Prostate gland (tissue), 2 donors: ENCODE data around the gene OR51G1. TPM values are rescaled to one million over a fixed set of nuclear protein-coding genes. Genes with fewer than 3 reads are reported as not detected.

Experiments
- DNase-seq: peaks from one replicate; pipeline ENCODE4 v3.0.0-alpha.2; 2019; ENCODE audit warnings: low spot score
- H3K27ac ChIP-seq, 2 donors: fragments of 200-600 bp; sonication (generic); 2 replicates each; pipeline ENCODE4 v1.5.1; 2017 to 2019
- H3K27me3 ChIP-seq: fragments of 200-600 bp; sonication (generic); replicated peaks from 2 replicates; pipeline ENCODE4 v1.5.1; 2019; ENCODE audit not compliant: insufficient read depth
- H3K36me3 ChIP-seq, 2 donors: fragments of 200-600 bp; sonication (generic); 1 replicate in 1 of 2; 2 replicates in 1 of 2; pipeline versions ENCODE4 v1.5.1 to v1.8.1; 2017 to 2019
- H3K4me1 ChIP-seq: fragments of 200-600 bp; sonication (generic); replicated peaks from 2 replicates; pipeline ENCODE4 v1.5.1; 2019
- H3K4me3 ChIP-seq, 2 donors: fragments of 200-600 bp; sonication (generic); 2 replicates each; pipeline ENCODE4 v1.5.1; 2017 to 2019
- H3K9me3 ChIP-seq: fragments of 200-600 bp; sonication (generic); 2 replicates; pipeline ENCODE4 v1.5.1; 2017
- POLR2A ChIP-seq: fragments of 450-650 bp; IDR thresholded peaks from one replicate; pipeline ENCODE4 v1.6.1; 2016; ENCODE audit warnings: antibody characterized with exemption, mild to moderate bottlenecking
- POLR2AphosphoS5 ChIP-seq: sonication (generic); formaldehyde crosslinking; IDR thresholded peaks from one replicate; pipeline ENCODE4 v1.6.1; 2017; ENCODE audit warnings: antibody characterized with exemption
- WGBS: methylation state at CpG from one replicate; pipeline ENCODE4 v1.1.5; 2018; 5-methylcytosine and 5-hydroxymethylcytosine counted together
- intact Hi-C: fragments of 100-400 bp; cut with DNase I; formaldehyde crosslinking; loops from one replicate; pipeline ENCODE4 v1.14.2; 2022
- total RNA-seq, 2 donors: library from RNA; depleted of rRNA; stranded (reverse); fragments of >200 nt; gene quantifications; one replicate each; pipeline ENCODE4 v1.1.0, GENCODE V29; 2016
- TF ChIP-seq, protein P1 (sequence below), 4 experiments: fragments of 200-600 bp in 2 of 4; fragments of 450-650 bp in 2 of 4; sonication (generic) in 2 of 4; IDR thresholded peaks; 1 replicate in 3 of 4; 2 replicates in 1 of 4; pipeline ENCODE4 v1.5.1; 2016 to 2019; ENCODE audit warnings: antibody characterized with exemption in 4 of 4, mild to moderate bottlenecking in 2 of 4, moderate library complexity in 2 of 4

The OR51G1 gene
- total RNA-seq, 2 donors from 2014 or later = not detected

DNA sequence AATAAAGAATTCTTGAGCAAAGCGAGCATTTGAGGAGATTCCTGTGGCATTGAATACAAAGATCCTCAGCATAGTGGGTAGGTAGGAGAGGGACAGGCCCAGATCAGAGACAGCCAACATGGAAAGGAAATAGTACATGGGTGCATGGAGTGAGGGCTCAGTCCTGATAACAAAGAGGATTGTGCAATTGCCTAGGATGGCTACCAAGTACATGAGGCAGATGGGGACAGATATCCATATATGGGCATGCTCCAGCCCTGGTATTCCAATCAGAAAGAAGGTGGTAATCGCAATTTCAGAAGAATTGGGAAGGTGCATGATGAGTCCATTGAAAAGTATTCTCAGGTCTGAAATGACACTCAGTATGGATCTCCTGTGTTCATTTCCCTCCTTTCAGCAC lies 33.9 kb downstream of the OR51G1 start:
- Histone ChIP-seq H3K4me1 (no peaks in the 10 kb centered on the region), H3K36me3 (no peaks in the 10 kb centered on the region), H3K27me3 (no peaks in the 10 kb centered on the region), H3K4me3 (no peak overlapping the region), H3K27ac (no peak overlapping the region), H3K9me3 (no peaks in the 10 kb centered on the region)
- no peak for DNase-seq
- intact Hi-C loops = no loop called here
- TF ChIP-seq, protein P1, sequence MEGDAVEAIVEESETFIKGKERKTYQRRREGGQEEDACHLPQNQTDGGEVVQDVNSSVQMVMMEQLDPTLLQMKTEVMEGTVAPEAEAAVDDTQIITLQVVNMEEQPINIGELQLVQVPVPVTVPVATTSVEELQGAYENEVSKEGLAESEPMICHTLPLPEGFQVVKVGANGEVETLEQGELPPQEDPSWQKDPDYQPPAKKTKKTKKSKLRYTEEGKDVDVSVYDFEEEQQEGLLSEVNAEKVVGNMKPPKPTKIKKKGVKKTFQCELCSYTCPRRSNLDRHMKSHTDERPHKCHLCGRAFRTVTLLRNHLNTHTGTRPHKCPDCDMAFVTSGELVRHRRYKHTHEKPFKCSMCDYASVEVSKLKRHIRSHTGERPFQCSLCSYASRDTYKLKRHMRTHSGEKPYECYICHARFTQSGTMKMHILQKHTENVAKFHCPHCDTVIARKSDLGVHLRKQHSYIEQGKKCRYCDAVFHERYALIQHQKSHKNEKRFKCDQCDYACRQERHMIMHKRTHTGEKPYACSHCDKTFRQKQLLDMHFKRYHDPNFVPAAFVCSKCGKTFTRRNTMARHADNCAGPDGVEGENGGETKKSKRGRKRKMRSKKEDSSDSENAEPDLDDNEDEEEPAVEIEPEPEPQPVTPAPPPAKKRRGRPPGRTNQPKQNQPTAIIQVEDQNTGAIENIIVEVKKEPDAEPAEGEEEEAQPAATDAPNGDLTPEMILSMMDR (IDR thresholded peaks at IDR 0.05) = no peak
- TF ChIP-seq POLR2AphosphoS5 (no peak), POLR2A (no peak)
- WGBS = 90% methylated on average over 2 of the region's 2 CpGs

DNA sequence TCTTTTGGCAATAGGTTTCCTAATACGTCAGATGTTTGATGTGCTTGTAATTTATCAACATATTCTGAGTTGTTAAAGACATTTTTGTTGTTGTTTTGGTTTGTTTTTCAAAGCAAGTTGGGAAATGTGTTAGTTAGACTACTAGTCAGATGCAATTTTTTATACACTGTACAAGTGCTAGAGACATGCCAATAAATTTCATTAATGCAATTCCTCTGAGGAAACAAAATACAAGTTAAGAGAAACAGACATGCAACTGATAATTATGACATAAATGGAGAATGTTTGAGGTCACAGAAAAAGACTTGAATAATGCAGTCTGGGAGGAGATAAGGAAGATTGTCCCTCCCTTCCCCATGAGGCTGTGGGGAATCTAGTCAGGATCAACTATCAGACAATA lies 36.5 kb downstream of the OR51G1 start:
- no peak overlapping the region for H3K27ac ChIP-seq
- no peaks in the 10 kb centered on the region for H3K36me3 ChIP-seq
- no peak for DNase-seq
- H3K4me1 ChIP-seq = no peaks in the 10 kb centered on the region
- H3K9me3 ChIP-seq = no peaks in the 10 kb centered on the region
- 0% methylated on average over 1 of the region's 1 CpG for WGBS
- intact Hi-C loops = no loop called here
- H3K4me3 ChIP-seq = no peak overlapping the region
- no peaks in the 10 kb centered on the region for H3K27me3 ChIP-seq
- TF ChIP-seq, protein P1 (IDR thresholded peaks at IDR 0.05) = no peak
- no peak for TF ChIP-seq POLR2A
- TF ChIP-seq POLR2AphosphoS5 = no peak

- Histone ChIP-seq H3K27ac (no peak overlapping the region), H3K27me3 (no peaks in the 10 kb centered on the region), H3K4me3 (no peak overlapping the region), H3K36me3 (no peaks in the 10 kb centered on the region), H3K9me3 (no peaks in the 10 kb centered on the region), H3K4me1 (no peaks in the 10 kb centered on the region)
- intact Hi-C loops = no loop called here
- TF ChIP-seq, protein P1 (IDR thresholded peaks at IDR 0.05) = no peak
- TF ChIP-seq POLR2AphosphoS5 = no peak
- TF ChIP-seq POLR2A = no peak
- DNase-seq = no peak
- 36% methylated on average over 3 of the region's 3 CpGs for WGBS
Observed at GRCh38 chr11:4886186-4886585, 38.0 kb downstream of the OR51G1 start.

DNA sequence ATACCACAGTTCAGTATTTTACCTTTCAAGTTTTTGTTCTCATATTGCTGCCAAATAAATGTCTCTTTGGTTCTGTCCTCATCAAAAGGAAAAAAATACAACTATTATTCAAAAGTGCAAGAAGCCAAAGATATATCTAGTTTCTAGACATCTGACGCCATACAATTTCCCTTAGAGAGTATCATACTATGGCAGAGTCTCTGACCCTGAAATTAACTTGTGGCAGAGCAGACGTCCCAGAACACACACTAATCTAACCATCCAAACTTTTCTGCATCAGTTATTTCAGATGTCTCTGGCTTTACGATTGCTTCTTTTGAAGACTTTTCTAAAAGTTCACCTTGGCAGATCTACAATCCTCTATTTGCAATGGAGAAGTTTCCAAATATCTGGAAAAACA lies 39.8 kb downstream of the OR51G1 start:
- no peaks in the 10 kb centered on the region for H3K9me3 ChIP-seq
- WGBS = 49% methylated on average over 3 of the region's 3 CpGs
- H3K4me1 ChIP-seq = no peaks in the 10 kb centered on the region
- no peaks in the 10 kb centered on the region for H3K27me3 ChIP-seq
- H3K36me3 ChIP-seq = no peaks in the 10 kb centered on the region
- H3K27ac ChIP-seq = no peak overlapping the region
- intact Hi-C loops = no loop called here
- no peak for DNase-seq
- TF ChIP-seq POLR2AphosphoS5 (no peak), POLR2A (no peak)
- TF ChIP-seq, protein P1 (IDR thresholded peaks at IDR 0.05) = no peak
- H3K4me3 ChIP-seq = no peak overlapping the region

- TF ChIP-seq, protein P1 (IDR thresholded peaks at IDR 0.05) = no peak
- TF ChIP-seq POLR2A (no peak), POLR2AphosphoS5 (no peak)
- H3K36me3 ChIP-seq = no peaks in the 10 kb centered on the region
- WGBS = 86% methylated on average over 5 of the region's 5 CpGs
- intact Hi-C loops = no loop called here
- H3K27me3 ChIP-seq = no peaks in the 10 kb centered on the region
- H3K27ac ChIP-seq = no peak overlapping the region
- no peak for DNase-seq
- H3K9me3 ChIP-seq = no peaks in the 10 kb centered on the region
- no peaks in the 10 kb centered on the region for H3K4me1 ChIP-seq
- no peak overlapping the region for H3K4me3 ChIP-seq
Observed at GRCh38 chr11:4882543-4882942, 41.6 kb downstream of the OR51G1 start.
